LNCAP (cell line): ENCODE results near the gene ZNF622.

Source experiments
- CTCF ChIP-seq: fragments of 450-650 bp; IDR thresholded peaks from 2 replicates; pipeline ENCODE4 v1.5.1; 2017; ENCODE audit warnings: mild to moderate bottlenecking

The ZNF622 gene

DNA sequence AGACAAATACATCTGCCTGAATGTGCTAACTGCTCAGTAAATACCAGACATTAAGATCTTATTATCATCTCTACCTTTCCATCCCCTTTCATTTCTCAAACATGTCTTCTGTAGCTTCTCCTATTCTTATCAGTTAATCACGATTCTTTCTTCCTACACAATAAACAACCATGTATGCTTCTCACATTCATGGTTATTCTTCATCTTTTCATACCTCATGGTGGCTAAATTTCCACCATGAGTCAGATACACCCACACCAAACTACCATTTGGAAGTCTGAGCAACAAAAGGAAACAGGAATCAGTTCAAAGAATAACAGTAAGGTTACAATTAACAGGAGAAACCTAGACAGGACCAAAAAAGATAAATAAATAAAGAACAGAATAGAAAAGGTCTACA, 7.7 kb downstream of the ZNF622 start:
- TF ChIP-seq CTCF, result no peak

DNA sequence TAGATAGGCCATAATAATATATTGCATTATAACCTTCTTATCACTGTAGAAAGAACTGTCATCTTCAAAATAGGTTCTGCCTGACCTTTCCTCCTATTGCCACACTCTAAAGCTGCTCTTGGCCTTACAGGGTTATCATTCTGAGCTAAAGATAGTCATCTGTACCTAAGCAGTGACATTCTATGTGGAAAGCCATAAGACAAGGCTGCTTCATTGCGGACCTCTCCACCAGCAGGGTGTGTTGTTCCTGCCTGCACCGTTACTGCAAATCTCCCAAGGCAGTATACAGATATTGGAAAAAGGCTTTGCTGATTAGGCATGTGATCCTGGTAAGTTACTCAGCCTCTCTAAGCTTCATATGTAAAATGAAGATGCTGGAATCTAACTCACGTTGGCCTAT, 8.1 kb downstream of the ZNF622 start:
- no peak for TF ChIP-seq CTCF

GRCh38 chr5:16456103-16456832, 9.3 kb downstream of the ZNF622 start:
- TF ChIP-seq CTCF, result peak; percentile 73

DNA sequence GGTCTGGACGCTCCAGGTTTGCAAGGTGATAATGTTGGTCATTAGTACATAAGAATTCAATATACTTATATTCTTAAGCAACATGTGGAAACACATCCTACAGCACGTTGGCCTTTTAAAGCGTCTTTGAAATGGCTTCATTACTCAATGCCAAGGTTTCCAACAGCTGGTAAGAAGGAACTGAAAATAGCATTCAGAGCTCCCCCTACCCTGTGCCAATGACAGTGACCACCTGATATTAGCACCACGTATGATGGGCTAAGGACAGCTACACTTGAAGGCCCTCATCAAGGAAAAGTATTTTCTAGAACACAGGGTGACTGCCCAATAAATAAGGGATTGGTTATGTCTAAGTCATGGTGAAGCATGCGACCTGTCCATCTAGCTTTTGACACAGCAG, 9.9 kb downstream of the ZNF622 start:
- no peak for TF ChIP-seq CTCF

- TF ChIP-seq CTCF, result no peak
Measured at GRCh38 chr5:16454686-16455085, 10.9 kb downstream of the ZNF622 start.

DNA sequence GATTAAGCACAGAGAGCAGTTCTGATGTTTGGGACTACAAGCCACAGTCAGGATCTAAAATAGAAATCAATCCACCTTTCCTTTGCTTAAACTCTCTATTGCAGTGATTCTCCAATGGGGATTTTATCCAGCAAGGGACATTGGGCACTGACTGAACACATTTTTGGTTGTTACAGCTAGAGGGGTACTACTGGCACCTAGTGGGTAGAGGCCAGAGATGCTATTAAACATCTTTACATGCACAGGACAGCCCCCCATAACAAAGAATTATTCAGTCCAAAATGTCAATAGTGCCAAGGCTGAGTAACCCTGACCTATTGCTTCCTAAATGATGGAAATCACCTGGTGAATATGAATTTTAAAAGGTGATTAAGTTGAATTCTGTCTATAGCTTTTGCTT, 12.0 kb downstream of the ZNF622 start:
- TF ChIP-seq CTCF, result no peak

- no peak for TF ChIP-seq CTCF
Measured at GRCh38 chr5:16450163-16450562, 15.4 kb downstream of the ZNF622 start.

DNA sequence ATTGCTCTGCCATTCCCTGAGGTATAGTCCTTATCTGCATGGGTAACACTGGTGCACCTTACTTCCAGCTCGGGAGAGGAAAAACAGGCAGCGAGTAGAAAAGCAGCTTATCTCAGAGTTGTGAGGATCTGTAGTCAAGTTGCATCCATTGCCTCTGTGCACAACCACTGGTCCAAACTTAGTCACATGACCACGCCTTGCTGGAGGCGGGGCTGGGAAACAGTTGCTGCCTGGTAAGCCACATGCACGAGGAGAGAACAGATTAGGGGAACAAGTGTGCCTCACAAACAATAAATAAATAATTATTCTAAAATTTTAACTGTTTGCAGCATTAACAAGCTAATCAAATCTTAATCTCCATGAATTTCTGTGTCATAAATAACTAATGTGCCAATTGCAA, 18.6 kb downstream of the ZNF622 start:
- TF ChIP-seq CTCF, result no peak
